ENCODE results near the gene SPR.

DNA sequence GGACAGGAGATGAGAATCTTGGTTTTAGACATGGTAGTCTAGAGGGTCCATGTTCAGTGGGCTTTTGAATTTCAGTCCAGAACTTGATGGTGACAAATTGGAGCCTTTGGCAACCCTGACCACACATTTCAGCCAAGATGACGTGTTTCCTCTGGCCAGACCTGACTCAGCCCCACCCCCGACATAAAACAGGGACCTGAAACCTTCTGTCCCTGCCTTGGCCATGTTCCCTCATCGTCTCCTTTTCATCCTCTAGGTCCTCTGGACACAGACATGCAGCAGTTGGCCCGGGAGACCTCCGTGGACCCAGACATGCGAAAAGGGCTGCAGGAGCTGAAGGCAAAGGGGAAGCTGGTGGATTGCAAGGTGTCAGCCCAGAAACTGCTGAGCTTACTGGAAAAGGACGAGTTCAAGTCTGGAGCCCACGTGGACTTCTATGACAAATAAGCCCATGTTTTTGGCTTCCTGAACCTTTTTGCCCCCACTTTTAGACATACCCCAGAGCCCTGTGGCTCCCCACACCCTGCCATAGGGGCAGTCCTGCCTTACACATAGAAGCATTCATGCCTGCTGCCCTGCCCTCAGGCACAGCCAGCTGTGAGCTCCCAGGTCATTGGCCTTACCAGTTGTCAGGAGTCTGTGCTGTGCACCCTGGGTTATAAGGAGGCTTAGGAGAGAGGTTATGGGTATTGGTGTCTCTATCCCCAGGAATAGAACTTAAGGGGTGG is 4.0 kb downstream of the SPR start:
- TF ChIP-seq POLR2A (IDR thresholded peaks at IDR 0.05) (no peak), CTCF (IDR thresholded peaks at IDR 0.05) (no peak)

Data from testis (tissue), 2 donors.